Heart left ventricle (tissue), 16 donors: ENCODE results near the gene TMEM222. TPM values are rescaled to one million over a fixed set of nuclear protein-coding genes. Genes with fewer than 3 reads are reported as not detected.

Experiments used
- ATAC-seq, 4 donors: fragments of 200-7000 bp; cut with Tn5 transposase; one replicate each; pipeline ENCODE4 v1.9.1; 2020 to 2022; ENCODE audit warnings: moderate library complexity in 4 of 4, mild to moderate bottlenecking in 3 of 4, moderate number of reproducible peaks in 1 of 4
- DNase-seq, 5 donors: peaks; one replicate each; pipeline ENCODE4 v3.0.0-alpha.2; 2020
- H3K27ac ChIP-seq, 12 donors: fragments of 200-600 bp; sonication (generic) in 4 of 12; one replicate each; pipeline versions ENCODE4 v1.5.0 to v1.8.0; 2016 to 2022; ENCODE audit warnings: mild to moderate bottlenecking in 2 of 12
- H3K27me3 ChIP-seq, 9 donors: fragments of 200-600 bp; sonication (generic) in 2 of 9; one replicate each; pipeline versions ENCODE4 v1.5.1 to v1.8.0; 2016 to 2022; ENCODE audit warnings: mild to moderate bottlenecking in 3 of 9
- H3K36me3 ChIP-seq, 9 donors: fragments of 200-600 bp; sonication (generic) in 2 of 9; one replicate each; pipeline versions ENCODE4 v1.5.0 to v1.8.0; 2018 to 2022; ENCODE audit warnings: mild to moderate bottlenecking in 2 of 9
- H3K4me1 ChIP-seq, 12 donors: fragments of 200-600 bp; sonication (generic) in 4 of 12; one replicate each; pipeline versions ENCODE4 v1.5.0 to v1.8.0; 2016 to 2022; ENCODE audit warnings: mild to moderate bottlenecking in 3 of 12
- H3K4me3 ChIP-seq, 12 donors: fragments of 200-600 bp; sonication (generic) in 4 of 12; one replicate each; pipeline versions ENCODE4 v1.5.0 to v1.8.0; 2017 to 2022; ENCODE audit warnings: mild to moderate bottlenecking in 9 of 12, moderate library complexity in 4 of 12
- H3K9me3 ChIP-seq, 12 donors: fragments of 200-600 bp; sonication (generic) in 4 of 12; one replicate each; pipeline versions ENCODE4 v1.5.0 to v1.8.0; 2016 to 2022; ENCODE audit warnings: mild to moderate bottlenecking in 1 of 12
- POLR2A ChIP-seq, 2 donors: fragments of 450-650 bp; IDR thresholded peaks; one replicate each; pipeline ENCODE4 v1.6.1; 2017; ENCODE audit warnings: antibody characterized with exemption in 2 of 2, mild to moderate bottlenecking in 2 of 2, moderate library complexity in 2 of 2
- WGBS, 4 donors: extraction: QIAGEN DNeasy Blood & Tissue Kit in 2 of 4; methylation state at CpG; one replicate each; pipeline versions ENCODE4 v1.1.5 to v1.1.7; 2013 to 2018; 5-methylcytosine and 5-hydroxymethylcytosine counted together
- intact Hi-C, 10 donors: fragments of 100-400 bp; cut with DNase I; formaldehyde crosslinking; loops; one replicate each; pipeline versions ENCODE4 v1.11.1 to v1.14.2; 2022
- polyA plus RNA-seq, 2 donors: library from polyadenylated mRNA; stranded (reverse); fragments of 200-250 nt; gene quantifications; one replicate each; pipeline ENCODE4 v1.2.3, GENCODE V29; 2013
- total RNA-seq, 9 donors: library from RNA; depleted of rRNA in 2 of 9; stranded (reverse); fragments of >200 nt in 2 of 9; fragmentation: NEBNext Ultra II Directional in 3 of 9; extraction: Animal tissue kit (Norgen Biotek cat#: 25700) in 3 of 9; gene quantifications; one replicate each; pipeline versions ENCODE4 v1.1.0 to v1.2.4, GENCODE V29; 2016 to 2023
- TF ChIP-seq, protein P1 (sequence below), 12 donors: fragments of 200-600 bp; sonication (generic) in 4 of 12; IDR thresholded peaks; one replicate each; pipeline versions ENCODE4 v1.5.0 to v1.8.0; 2018 to 2022; ENCODE audit warnings: antibody characterized with exemption in 12 of 12, mild to moderate bottlenecking in 5 of 12
- donor health status: ischemic (EF 13 %, LVEDD 7.1; RV severe dilation, severe dysfunction).
- donor health status: healthy with polysubstance abuse.
- donor health status: DM: no; HTN: yes; CAD: no.
- donor health status: DM: no; HTN: no; CAD: no.
- donor health status: ischemic (EF 25% LVEDD 6.9; RV normal size, moderate dysfunction).
- donor health status: ischemic (EF 25% LVEDD 5.7; RV mildly dilated, moderate dysfunction).
- donor health status: healthy.
- donor health status: DM: yes; HTN: yes; CAD: no.
- donor health status: ischemic (EF 35%, LVEDD 5.7; RV mildly dilated, moderate dysfunction).
- donor health status: nonischemic (EF 11% LVEDD 7.7; RV severe dilation, severe dysfunction).
- donor health status: DM: yes; HTN: yes; CAD: no.
- donor health status: PGD.
- donor health status: ischemic (EF 29% LVEDD 5.4; RV normal size, mild dysfunction).
- donor health status: nonischemic (EF 23%, LVEDD 6.1; RV moderate dilation, normal function).

The TMEM222 gene
- total and polyA plus RNA-seq, 11 donors = 18.1 to 49.3 (median 26.2) TPM

DNA sequence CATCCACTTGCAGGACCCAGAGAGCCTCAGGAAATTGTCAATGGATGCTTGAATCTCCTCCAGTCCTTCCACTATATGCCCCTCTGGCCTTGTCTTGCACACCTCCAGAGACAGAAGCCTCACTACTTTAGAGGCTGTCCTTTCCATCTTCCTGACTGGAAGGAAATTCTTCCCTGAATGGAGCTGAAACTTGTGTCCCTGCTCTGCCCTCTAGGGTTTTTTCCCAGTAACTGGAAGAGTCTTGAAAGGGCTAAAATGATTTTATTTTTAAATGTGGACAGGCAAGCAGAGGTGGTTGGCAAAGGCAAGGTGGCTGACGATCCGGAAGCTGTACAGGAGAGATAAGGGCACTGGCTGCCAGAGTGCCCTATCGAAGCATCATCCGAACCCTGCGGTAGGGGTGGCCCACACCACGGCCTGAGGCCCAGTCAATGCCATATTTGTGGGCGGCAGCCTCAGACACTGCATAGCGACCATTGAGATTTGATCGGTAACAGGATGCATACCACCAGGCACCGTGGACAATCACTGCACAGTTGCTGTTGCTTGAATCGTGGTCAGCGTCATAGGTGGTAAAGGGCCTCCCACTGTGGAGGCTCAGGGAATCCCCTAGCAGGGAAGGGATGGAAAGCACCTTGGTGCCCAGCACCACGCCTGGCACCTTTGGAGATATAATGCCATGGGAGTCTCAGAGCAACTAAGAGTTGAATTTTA lies 47.1 kb downstream of the TMEM222 start:
- WGBS, 4 donors = 59 to 82% (median 70%) methylated on average over 13 of the region's 13 CpGs
- intact Hi-C loops = loop anchor here in 1 of 10 donors (5.0 kb wide), 1 partner anchor 47 kb away; the partner anchor contains the start of gene TMEM222
- peaks cover 7 to 49% (median 36%) of the 10 kb centered on the region in 12 donors for H3K4me1 ChIP-seq

DNA sequence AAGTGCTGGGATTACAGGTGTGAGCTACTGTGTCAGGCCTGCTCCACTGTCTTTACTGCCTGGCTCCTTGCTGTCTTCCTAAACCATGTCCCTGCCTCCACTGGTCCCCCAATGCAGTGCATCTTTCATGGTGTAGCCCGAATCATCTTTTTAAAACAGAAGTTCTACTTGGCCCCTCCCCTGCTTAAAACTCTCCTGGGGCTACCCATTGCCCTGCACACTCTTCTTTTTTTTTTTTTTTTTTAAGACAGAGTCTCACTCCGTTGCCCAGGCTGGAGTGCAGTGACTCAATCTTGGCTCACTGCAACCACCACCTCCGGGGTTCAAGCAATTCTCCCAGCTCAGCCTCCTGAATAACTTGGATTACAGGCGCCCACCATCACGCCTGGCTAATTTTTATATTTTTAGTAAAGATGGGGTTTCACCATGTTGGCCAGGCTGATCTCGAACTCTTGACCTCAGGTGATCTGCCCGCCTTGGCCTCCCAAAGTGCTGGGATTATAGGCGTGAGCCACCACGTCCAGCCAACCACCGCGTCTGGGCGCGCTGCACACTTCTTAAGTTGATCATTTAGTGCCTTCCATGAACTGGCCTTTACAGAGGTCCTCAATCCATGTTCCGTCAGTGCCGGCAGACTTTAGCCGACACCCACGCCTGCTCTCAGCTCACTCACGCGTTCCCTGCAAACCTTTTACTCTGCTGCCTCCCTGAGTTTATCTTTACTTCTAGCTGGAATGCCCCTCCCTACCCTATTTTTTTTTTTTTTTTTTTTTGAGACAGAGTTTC lies 50.3 kb downstream of the TMEM222 start:
- H3K36me3 ChIP-seq = no peaks in the 10 kb centered on the region
- DNase-seq (no peak), ATAC-seq (no peak)
- peak overlapping the region in 2 of 12 donors; percentile 14 to 84 for H3K27ac ChIP-seq
- 90 to 93% (median 92%) methylated on average over 19 of the region's 19 CpGs for WGBS, 4 donors
- peaks cover 0 to 51% (median 27%) of the 10 kb centered on the region in 12 donors for H3K4me1 ChIP-seq
- H3K27me3 ChIP-seq = no peaks in the 10 kb centered on the region
- intact Hi-C loops = no loop called here
- no peak overlapping the region for H3K4me3 ChIP-seq
- TF ChIP-seq POLR2A (IDR thresholded peaks at IDR 0.05) = no peak
- TF ChIP-seq, protein P1, sequence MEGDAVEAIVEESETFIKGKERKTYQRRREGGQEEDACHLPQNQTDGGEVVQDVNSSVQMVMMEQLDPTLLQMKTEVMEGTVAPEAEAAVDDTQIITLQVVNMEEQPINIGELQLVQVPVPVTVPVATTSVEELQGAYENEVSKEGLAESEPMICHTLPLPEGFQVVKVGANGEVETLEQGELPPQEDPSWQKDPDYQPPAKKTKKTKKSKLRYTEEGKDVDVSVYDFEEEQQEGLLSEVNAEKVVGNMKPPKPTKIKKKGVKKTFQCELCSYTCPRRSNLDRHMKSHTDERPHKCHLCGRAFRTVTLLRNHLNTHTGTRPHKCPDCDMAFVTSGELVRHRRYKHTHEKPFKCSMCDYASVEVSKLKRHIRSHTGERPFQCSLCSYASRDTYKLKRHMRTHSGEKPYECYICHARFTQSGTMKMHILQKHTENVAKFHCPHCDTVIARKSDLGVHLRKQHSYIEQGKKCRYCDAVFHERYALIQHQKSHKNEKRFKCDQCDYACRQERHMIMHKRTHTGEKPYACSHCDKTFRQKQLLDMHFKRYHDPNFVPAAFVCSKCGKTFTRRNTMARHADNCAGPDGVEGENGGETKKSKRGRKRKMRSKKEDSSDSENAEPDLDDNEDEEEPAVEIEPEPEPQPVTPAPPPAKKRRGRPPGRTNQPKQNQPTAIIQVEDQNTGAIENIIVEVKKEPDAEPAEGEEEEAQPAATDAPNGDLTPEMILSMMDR (IDR thresholded peaks at IDR 0.05) = no peak
- H3K9me3 ChIP-seq = no peaks in the 10 kb centered on the region

More for the DNA sequence above, 47.1 kb downstream of the TMEM222 start:
- Histone ChIP-seq H3K27ac (peak overlapping the region in 11 of 12 donors; percentile 36 to 99 (median 61)), H3K27me3 (no peaks in the 10 kb centered on the region), H3K36me3 (peaks cover 0 to 9% (median 5%) of the 10 kb centered on the region in 9 donors), H3K9me3 (no peaks in the 10 kb centered on the region), H3K4me3 (peak overlapping the region in 1 of 12 donors; percentile 2)
- no peak for ATAC-seq
- DNase-seq = no peak
- TF ChIP-seq, protein P1 (IDR thresholded peaks at IDR 0.05) = peak in 4 of 12 donors; percentile 10 to 26 (median 21)
- TF ChIP-seq POLR2A (IDR thresholded peaks at IDR 0.05) = no peak

DNA sequence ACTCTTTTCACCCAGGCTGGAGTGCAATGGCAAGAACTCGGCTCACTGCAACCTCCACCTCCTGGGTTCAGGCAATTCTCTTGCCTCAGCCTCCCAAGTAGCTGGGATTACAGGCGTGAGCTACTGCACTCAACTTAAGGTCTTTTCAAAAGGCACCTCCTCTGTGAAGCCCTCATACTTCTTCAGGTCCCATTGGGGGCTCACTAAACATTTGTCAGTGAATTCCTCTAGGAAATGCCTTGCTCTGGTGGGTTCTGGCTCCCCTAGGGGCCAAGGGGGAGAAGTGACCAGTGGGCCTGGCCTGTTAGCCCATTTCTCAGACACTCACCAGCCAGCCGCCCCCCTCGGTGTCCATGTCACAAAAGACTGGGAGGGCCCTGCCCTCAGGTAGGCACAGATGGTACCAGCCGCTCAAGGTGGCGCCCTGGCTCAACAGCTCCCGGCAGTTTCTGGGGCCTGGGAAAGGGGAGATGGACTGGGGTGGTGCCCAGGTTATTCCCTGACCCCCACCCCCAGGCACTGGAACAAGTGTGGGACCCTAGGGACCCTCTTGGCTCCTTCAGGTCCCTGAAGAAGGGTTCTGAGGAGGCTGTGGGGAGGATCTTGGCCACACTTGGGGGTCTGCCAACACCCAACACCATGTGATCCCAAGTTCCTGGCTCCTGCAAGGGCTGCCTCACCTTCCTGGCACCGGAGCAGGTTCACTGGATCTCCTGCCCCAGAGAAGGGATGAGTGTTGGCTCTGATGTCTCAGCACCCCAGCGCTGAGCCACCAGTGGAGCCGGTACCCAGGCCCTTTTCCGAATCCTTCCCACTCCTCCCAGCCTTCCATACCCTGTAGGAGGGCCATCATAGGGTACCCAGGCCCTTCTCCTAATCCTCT lies 51.1 kb downstream of the TMEM222 start:
- no peak for TF ChIP-seq POLR2A (IDR thresholded peaks at IDR 0.05)
- TF ChIP-seq, protein P1 (IDR thresholded peaks at IDR 0.05) = peak in 4 of 12 donors; percentile 12 to 20 (median 17)
- Histone ChIP-seq H3K27ac (peak overlapping the region in 10 of 12 donors; percentile 49 to 91 (median 70)), H3K4me1 (peaks cover 0 to 50% (median 19%) of the 10 kb centered on the region in 12 donors)

More for the DNA sequence above, 51.1 kb downstream of the TMEM222 start:
- Histone ChIP-seq H3K4me3 (peak overlapping the region in 2 of 12 donors; percentile 5 to 6), H3K36me3 (no peaks in the 10 kb centered on the region), H3K9me3 (no peaks in the 10 kb centered on the region), H3K27me3 (no peaks in the 10 kb centered on the region)
- WGBS, 4 donors = 89 to 98% (median 92%) methylated on average over 9 to 11 of the region's 11 CpGs
- no peak for DNase-seq
- ATAC-seq = no peak
- intact Hi-C loops = no loop called here
